HAP-1 (cell line): ENCODE results near the gene CELF2.

Source experiments
- DNase-seq, 2 experiments: peaks; one replicate each; pipeline ENCODE4 v3.0.0-alpha.2; 2016 to 2020; ENCODE audit warnings: low spot score in 2 of 2
- H3K27me3 ChIP-seq: fragments of 250-450 bp; sonication (Bioruptor Pico); 2 replicates; pipeline ENCODE4 v1.5.1; 2020; ENCODE audit warnings: low read depth, mild to moderate bottlenecking, moderate library complexity
- H3K36me3 ChIP-seq: fragments of 250-450 bp; sonication (Bioruptor Pico); replicated peaks from 2 replicates; pipeline ENCODE4 v1.5.1; 2020; ENCODE audit warnings: mild to moderate bottlenecking
- H3K4me1 ChIP-seq: fragments of 250-450 bp; sonication (Bioruptor Pico); 2 replicates; pipeline ENCODE4 v1.5.1; 2020; ENCODE audit warnings: mild to moderate bottlenecking
- H3K4me3 ChIP-seq: fragments of 250-450 bp; sonication (Bioruptor Pico); 2 replicates; pipeline ENCODE4 v1.5.1; 2020; ENCODE audit warnings: mild to moderate bottlenecking, moderate library complexity
- H3K9me3 ChIP-seq: fragments of 250-450 bp; sonication (Bioruptor Pico); 2 replicates; pipeline ENCODE4 v1.5.1; 2020; ENCODE audit warnings: mild to moderate bottlenecking, moderate library complexity
- in situ Hi-C: fragments of 300-500 bp; cut with MboI; formaldehyde crosslinking; loops from 3 replicates; pipeline ENCODE4 v1.14.3; 2020; ENCODE audit warnings: low sequenced_read_pairs, inconsistent platforms, mixed read lengths

Gene CELF2

DNA sequence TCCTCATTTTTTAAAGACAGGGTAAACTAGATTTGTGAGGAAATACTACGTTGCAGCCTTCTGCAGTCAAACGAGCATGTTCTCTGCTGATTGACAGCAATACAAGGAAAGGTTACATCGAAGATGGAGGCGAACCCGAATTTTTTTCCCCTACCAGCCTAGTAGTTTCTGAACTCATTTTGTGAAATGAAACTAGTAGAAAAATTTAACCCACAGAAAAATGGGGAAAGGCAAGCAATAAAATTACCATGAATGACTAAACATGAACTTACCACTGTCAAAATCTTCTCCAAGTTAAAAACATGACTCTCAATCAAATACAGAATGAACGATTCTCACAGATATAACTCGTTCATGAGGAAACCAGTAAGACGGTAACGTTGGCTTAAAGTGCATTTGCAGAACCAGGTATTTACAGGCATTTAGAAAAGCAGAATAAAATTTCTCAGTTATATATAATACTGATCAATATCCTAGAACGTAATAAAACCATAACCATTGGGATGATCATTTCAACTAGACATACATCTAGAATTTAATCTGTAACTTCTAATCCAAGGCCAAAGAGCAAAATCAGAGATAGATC lies 73.9 kb downstream of the CELF2 start:
- Histone ChIP-seq H3K36me3 (no peaks in the 10 kb centered on the region), H3K4me1 (peaks cover 5% of the 10 kb centered on the region; the same call in 1 of the 2 replicates), H3K27me3 (no peaks in the 10 kb centered on the region), H3K4me3 (no peak overlapping the region), H3K9me3 (no peaks in the 10 kb centered on the region)
- no peak for DNase-seq
- in situ Hi-C loops: no loop called here

DNA sequence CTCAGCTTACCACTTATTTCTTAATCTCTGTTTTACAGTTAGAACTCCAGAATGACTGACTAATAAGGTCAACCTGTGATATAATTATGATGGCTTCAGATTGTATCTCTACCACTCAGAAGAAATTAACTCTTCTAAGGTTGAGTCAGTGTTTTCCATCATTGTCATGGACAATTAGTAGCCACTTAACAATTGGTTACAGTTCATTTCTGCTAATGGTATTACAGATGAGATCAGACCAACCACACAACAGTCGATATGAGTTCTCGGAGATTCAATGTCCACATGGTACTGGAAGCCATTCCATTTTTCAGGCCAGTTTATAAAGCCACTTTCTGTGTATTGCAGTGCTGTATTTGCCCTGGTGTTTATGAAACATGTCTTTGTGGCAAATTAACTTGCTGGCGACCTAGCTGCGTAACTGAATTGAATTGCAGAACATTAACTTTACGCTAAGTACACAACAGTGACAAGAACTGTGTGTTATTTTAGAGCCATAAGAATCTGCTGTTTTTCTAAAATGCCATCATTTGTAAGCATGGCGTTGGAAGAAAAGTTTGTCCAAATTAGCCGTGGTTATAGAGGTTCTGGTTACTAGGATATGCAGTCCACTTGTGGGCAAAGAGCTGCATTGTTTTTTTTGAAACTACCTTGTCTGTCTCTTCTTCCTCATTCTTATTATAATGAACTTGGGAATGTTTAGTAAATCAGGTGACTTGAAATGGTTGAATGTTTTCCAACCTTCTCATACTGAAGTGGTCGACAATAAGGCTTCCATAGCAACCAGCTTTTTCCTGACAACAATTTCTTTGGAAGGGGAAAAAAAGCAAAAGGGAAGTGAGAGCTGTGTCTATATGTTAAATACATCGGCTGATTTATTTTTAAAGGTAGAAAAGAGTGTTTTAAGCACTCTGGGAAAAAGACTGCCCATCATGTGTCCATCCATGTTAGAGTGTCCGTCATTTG lies 76.4 kb downstream of the CELF2 start:
- H3K4me1 ChIP-seq: peaks cover 5% of the 10 kb centered on the region; the same call in 1 of the 2 replicates
- no peak overlapping the region for H3K4me3 ChIP-seq
- H3K9me3 ChIP-seq: no peaks in the 10 kb centered on the region
- in situ Hi-C loops: no loop called here
- H3K36me3 ChIP-seq: no peaks in the 10 kb centered on the region
- no peaks in the 10 kb centered on the region for H3K27me3 ChIP-seq
- no peak for DNase-seq

DNA sequence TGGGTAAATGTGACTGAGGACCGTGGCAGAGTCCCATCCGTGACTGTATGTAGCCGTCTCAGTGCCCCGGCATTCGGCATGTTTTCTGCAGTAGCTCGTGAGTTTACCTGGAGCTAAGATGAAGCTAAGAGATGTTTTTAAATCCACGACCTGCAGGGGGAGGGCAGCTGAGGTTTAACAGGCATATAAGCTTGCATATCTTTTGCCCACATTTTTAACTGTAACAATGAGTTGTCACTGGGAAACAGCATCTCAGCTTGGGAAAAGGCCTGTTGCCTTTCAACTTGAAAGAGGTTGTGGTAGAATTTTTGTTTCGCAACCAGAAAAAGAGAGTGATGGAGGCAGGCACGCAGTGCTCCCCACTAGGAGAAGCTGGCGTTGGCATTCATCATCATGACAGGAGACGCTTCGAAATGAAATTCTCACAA lies 77.7 kb downstream of the CELF2 start:
- peaks cover 5% of the 10 kb centered on the region; the same call in 1 of the 2 replicates for H3K4me1 ChIP-seq
- H3K27me3 ChIP-seq: no peaks in the 10 kb centered on the region
- no peaks in the 10 kb centered on the region for H3K36me3 ChIP-seq
- in situ Hi-C loops: no loop called here
- H3K9me3 ChIP-seq: no peaks in the 10 kb centered on the region
- no peak for DNase-seq
- H3K4me3 ChIP-seq: no peak overlapping the region

DNA sequence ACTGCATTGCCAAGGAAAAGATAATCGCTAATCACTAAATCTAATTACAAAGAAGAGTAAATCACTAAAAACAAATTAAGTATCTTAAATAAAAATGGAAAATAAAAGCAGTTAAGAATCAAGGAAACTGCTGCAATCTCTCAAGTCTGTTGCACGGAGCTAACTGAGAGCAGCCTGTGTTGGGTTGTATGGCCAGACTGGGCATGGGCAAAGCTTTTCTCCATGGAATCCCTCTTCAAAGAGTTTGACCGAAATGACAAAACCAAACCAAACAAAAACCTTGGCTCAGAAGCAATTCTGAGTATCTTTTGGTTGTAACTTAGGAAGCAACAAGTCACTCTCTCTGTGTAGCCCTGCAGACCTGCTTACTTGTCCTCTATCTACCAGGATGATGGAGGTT lies 78.8 kb downstream of the CELF2 start:
- DNase-seq: no peak
- in situ Hi-C loops: no loop called here
- H3K36me3 ChIP-seq: no peaks in the 10 kb centered on the region
- no peaks in the 10 kb centered on the region for H3K9me3 ChIP-seq
- no peak overlapping the region for H3K4me3 ChIP-seq
- H3K4me1 ChIP-seq: peaks cover 5% of the 10 kb centered on the region; the same call in 1 of the 2 replicates
- H3K27me3 ChIP-seq: no peaks in the 10 kb centered on the region

DNA sequence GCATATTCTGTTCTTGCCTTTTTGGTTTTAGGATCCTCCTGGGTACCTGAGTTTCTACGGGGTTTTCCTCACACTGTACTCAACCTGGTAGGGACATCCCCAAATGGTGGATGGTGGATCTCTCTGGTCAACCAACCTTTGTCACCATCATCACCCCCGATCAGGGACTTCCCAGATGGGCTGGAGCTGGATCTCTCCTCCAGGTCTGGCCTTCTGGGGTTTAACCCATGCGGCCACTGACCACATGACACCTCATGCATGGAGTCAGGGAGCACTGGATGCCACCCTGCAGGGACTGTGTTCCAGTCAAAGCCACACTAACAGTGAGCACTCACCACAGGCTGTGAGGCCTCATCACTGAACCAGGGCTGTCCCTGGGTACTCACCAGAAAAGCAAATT lies 80.0 kb downstream of the CELF2 start:
- in situ Hi-C loops: no loop called here
- H3K9me3 ChIP-seq: no peaks in the 10 kb centered on the region
- DNase-seq: no peak
- no peaks in the 10 kb centered on the region for H3K27me3 ChIP-seq
- H3K36me3 ChIP-seq: no peaks in the 10 kb centered on the region
- no peak overlapping the region for H3K4me3 ChIP-seq
- H3K4me1 ChIP-seq: peaks cover 5% of the 10 kb centered on the region; the same call in 1 of the 2 replicates

DNA sequence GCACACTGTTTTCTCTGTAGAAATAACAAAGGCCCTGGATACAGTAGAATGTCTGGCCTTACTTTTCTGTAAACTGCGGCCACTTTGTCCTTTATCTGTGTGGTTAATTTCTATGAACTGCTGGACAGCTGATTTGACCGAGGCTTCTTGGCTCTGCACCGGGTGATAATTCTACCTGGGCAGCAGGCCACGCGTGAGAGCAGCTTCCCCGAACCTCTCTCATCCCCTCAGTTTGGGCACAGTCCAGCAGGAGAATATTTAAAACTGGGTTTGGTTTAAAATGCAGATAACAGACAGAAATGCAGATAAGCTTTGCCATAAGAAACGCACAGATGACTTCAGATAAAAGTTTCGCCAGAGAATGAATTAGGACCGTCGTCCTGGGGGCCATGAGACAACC lies 81.0 kb downstream of the CELF2 start:
- in situ Hi-C loops: no loop called here
- DNase-seq: no peak
- H3K9me3 ChIP-seq: no peaks in the 10 kb centered on the region
- no peak overlapping the region for H3K4me3 ChIP-seq
- H3K4me1 ChIP-seq: peaks cover 5% of the 10 kb centered on the region; the same call in 1 of the 2 replicates
- H3K36me3 ChIP-seq: no peaks in the 10 kb centered on the region
- no peaks in the 10 kb centered on the region for H3K27me3 ChIP-seq

DNA sequence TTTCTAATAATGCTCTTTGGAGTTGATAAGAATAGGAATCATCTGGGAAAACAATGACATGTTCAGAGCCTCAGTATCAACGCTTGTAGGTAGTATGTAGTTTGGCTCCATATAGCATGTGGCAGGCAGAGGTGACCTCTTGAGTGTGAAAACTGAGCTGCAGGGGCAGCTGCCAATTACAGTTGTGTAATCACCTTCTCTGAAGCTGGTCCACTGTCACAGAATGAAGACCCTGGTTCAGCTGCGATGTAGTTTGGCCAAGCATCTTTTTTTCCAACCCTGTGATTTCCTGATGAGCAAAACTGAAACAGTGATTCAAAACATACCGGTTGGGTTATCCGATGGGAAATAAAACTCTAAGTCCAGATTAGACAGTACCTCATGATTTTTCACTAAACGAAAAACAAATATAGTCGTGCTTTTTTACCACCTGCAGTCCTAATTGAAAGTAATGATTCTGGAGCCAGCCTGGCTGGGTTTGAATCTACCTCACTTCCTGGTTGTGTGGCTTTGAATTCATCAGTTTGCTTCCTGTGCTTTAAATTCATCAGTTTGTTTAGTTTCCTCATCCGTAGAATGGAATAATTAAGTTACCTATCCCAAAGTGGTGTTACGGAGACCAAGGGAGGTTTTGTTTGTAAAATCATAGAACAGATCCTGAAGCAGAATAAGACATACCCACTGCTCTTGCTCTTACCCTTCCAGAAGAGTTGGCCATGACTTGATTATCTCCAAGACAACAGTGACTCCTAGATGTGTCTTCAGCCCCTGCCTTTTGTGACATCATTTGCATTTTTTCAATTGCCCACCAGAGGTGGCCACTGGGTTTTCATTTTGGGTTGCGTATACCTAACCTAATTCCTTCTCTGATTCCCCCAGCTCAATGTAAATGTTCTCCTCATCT lies 87.4 kb downstream of the CELF2 start:
- H3K27me3 ChIP-seq: no peaks in the 10 kb centered on the region
- in situ Hi-C loops: no loop called here

DNA sequence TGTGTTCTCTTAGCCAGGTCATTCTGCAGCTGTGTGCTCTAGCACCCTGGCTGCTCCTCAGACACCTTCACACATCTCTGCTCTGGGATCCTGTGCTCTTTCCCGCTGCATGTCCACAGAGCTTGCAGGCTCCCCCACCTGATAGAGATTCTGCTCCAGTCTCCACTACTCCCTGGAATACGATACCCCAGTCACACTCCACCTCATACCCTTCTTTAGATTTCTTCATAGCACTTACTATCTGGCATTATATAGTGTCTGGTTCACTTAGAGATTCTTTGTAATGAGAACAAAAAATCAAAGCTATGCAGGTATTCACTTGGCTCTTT lies 88.0 kb downstream of the CELF2 start:
- no peak overlapping the region for H3K4me3 ChIP-seq
- no peaks in the 10 kb centered on the region; the same call in 1 of the 2 replicates for H3K36me3 ChIP-seq
- in situ Hi-C loops: no loop called here
- no peaks in the 10 kb centered on the region for H3K9me3 ChIP-seq
- H3K4me1 ChIP-seq: no peaks in the 10 kb centered on the region
- no peak for DNase-seq
- no peaks in the 10 kb centered on the region for H3K27me3 ChIP-seq

More for the DNA sequence above, 87.4 kb downstream of the CELF2 start:
- Histone ChIP-seq H3K4me3 (no peak overlapping the region), H3K36me3 (no peaks in the 10 kb centered on the region; the same call in 1 of the 2 replicates), H3K9me3 (no peaks in the 10 kb centered on the region), H3K4me1 (no peaks in the 10 kb centered on the region)
- DNase-seq: no peak

DNA sequence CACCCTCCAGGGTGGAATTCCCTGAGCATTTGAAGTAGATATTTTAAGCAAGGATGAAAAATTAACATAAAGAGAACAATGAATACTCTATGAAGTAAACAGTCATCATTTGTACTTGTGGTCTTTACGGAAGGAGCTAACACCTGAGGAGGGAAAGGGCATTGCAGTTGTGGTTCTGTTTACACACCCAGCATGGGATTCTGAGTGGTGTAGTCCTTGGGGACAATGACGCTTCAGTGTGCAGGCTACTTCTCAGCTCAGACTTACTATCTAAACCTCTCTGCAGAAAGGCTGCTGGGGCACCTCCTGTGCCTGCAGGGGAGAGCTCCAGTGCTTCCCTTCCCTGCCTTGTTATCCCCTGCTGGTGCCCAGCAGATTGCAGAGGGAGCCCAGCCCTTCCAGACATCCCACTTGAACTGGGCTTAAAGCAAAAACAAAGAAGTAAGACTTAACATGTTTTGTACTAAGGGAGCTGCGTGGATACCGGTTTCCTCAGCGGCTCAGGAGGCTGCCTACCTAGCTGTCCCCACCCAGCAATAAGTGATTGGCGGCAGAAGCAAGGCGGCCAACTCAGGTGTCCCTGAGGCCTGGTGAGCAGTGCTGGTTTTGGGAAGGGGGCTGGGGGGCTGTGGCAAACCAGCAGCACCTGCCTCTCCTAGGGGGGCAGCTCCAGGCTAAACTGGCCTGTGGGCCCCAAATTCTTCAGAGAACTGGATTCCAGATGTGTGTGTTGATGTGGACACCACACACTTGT lies 89.1 kb downstream of the CELF2 start:
- Histone ChIP-seq H3K9me3 (no peaks in the 10 kb centered on the region), H3K27me3 (no peaks in the 10 kb centered on the region), H3K4me3 (no peak overlapping the region), H3K4me1 (no peaks in the 10 kb centered on the region), H3K36me3 (no peaks in the 10 kb centered on the region; the same call in 1 of the 2 replicates)
- in situ Hi-C loops: no loop called here
- no peak for DNase-seq

DNA sequence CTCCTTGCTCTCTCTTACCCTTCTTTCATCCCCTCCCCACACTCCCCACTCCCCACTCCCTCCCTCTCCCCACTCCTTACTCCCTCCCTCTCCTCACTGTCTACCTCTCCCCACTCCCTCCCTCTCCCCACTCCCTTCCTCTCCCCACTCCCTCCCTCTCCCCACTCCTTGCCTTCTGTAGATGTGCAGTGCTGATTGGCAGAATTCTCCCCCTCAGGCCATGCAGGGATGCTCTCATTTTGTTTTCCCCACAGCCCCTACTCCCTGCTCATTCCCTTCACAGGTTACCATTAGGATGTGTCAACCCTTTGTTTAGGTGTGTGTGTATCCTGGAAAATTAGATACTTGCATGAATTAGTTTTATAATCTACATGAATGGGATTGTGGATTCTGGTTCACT lies 90.3 kb downstream of the CELF2 start:
- Histone ChIP-seq H3K36me3 (no peaks in the 10 kb centered on the region; the same call in 1 of the 2 replicates), H3K9me3 (no peaks in the 10 kb centered on the region)
- no peak for DNase-seq

DNA sequence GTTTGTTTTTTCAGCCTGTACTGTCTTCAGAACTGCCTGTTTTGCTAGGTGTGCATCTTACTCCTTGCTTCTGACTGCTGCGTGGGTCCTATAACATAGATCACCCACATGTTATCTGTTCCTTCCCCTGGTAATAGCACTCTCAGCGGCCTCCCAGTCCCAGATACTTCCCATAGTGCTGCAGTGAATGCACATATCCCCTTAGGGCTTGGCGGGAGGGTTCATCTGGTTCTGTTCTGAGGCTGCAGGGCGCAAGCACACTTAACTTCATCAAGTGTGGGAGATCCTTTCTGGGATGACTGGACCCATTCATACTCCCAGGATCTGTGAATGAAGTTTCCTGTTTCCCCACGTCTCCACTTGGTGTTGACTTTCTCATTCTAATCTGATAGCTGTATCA lies 90.7 kb downstream of the CELF2 start:
- Histone ChIP-seq H3K9me3 (no peaks in the 10 kb centered on the region), H3K27me3 (no peaks in the 10 kb centered on the region), H3K36me3 (no peaks in the 10 kb centered on the region; the same call in 1 of the 2 replicates), H3K4me3 (no peak overlapping the region), H3K4me1 (no peaks in the 10 kb centered on the region)
- in situ Hi-C loops: no loop called here
- DNase-seq: no peak

More for the DNA sequence above, 90.3 kb downstream of the CELF2 start:
- no peaks in the 10 kb centered on the region for H3K27me3 ChIP-seq
- no peaks in the 10 kb centered on the region for H3K4me1 ChIP-seq
- in situ Hi-C loops: no loop called here
- no peak overlapping the region for H3K4me3 ChIP-seq

DNA sequence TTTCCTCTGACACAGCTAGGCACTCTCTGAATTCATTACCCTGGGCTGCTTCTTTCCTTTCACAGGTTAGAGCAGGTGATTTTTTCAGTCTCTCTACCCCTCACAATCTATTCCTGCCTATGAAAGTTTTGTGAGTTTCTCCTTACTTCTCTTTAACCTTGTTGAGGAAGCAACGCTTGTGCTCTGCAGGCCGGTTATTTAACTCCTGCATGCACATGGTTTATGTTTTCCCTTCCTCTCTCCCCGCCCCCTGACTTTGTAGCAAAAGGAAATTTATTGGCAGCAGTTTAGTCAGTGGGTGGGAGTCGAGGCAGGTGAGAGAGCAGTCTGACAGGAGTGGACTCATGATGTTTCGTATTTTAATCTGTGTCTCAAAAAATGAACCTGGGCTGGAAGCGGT lies 91.9 kb downstream of the CELF2 start:
- Histone ChIP-seq H3K36me3 (no peaks in the 10 kb centered on the region; the same call in 1 of the 2 replicates), H3K27me3 (no peaks in the 10 kb centered on the region), H3K9me3 (no peaks in the 10 kb centered on the region), H3K4me3 (no peak overlapping the region), H3K4me1 (no peaks in the 10 kb centered on the region)
- in situ Hi-C loops: no loop called here
- no peak for DNase-seq

DNA sequence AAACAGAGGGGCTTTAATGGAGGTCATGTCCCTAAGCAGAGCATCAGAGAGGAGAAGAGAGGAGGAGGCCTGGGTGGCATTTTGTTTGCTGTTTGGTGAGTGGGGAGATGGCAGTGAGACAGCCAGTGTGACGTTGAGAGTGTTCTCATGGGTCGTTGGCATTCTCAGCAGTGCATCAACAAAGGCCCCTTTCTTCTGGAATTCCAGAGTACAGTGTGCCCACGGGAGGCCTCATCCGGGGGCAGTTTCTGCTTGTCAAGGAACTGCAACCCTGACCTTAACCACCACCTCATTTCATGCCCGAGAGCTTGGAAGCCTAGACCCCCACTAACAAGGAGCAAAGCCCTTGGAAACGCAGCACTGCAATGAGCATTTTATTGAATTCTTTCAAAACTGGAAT lies 92.9 kb downstream of the CELF2 start:
- Histone ChIP-seq H3K4me1 (no peaks in the 10 kb centered on the region), H3K9me3 (no peaks in the 10 kb centered on the region), H3K36me3 (no peaks in the 10 kb centered on the region), H3K4me3 (no peak overlapping the region), H3K27me3 (no peaks in the 10 kb centered on the region)
- in situ Hi-C loops: loop anchor here (10.0 kb wide), 1 partner anchor 164 kb away; no protein-coding TSS in a partner anchor
- no peak for DNase-seq
